Peyer's patch (tissue), 4 donors: Measurements from ENCODE around the gene ZDHHC17. TPM values are rescaled to one million over a fixed set of nuclear protein-coding genes. Genes with fewer than 3 reads are reported as not detected.

Source experiments
- DNase-seq, 3 donors: peaks; one replicate each; pipeline ENCODE4 v3.0.0-alpha.2; 2017 to 2019
- H3K27ac ChIP-seq, 4 donors: fragments of 200-600 bp; sonication (generic); one replicate each; pipeline ENCODE4 v1.5.1; 2016 to 2019
- H3K27me3 ChIP-seq, 2 donors: fragments of 200-600 bp; sonication (generic); one replicate each; pipeline ENCODE4 v1.5.1; 2019
- H3K36me3 ChIP-seq, 3 donors: fragments of 200-600 bp; sonication (generic); one replicate each; pipeline ENCODE4 v1.5.1; 2016 to 2019
- H3K4me1 ChIP-seq, 4 donors: fragments of 200-600 bp; sonication (generic); one replicate each; pipeline ENCODE4 v1.5.1; 2016 to 2019
- H3K4me3 ChIP-seq, 4 donors: fragments of 200-600 bp; sonication (generic); 1 replicate in 3 of 4; 2 replicates in 1 of 4; pipeline ENCODE4 v1.5.1; 2016 to 2019; ENCODE audit warnings: mild to moderate bottlenecking in 1 of 4
- H3K9me3 ChIP-seq, 4 donors: fragments of 200-600 bp; sonication (generic); one replicate each; pipeline ENCODE4 v1.5.1; 2016 to 2019; ENCODE audit warnings: mild to moderate bottlenecking in 1 of 4
- CTCF ChIP-seq, 6 experiments: fragments of 450-650 bp in 4 of 6; fragments of 200-600 bp in 2 of 6; sonication (generic) in 1 of 6; IDR thresholded peaks; one replicate each; pipeline ENCODE4 v1.5.1; 2017 to 2019; ENCODE audit warnings: antibody characterized with exemption in 6 of 6, mild to moderate bottlenecking in 3 of 6, moderate library complexity in 1 of 6
- POLR2A ChIP-seq, 2 donors: fragments of 450-650 bp; IDR thresholded peaks; one replicate each; pipeline ENCODE4 v1.5.1; 2017; ENCODE audit warnings: antibody characterized with exemption in 2 of 2, mild to moderate bottlenecking in 2 of 2, moderate library complexity in 2 of 2
- total RNA-seq, 4 donors: library from RNA; depleted of rRNA; stranded (reverse); fragments of >200 nt; gene quantifications; one replicate each; pipeline ENCODE4 v1.1.0, GENCODE V29; 2016

ZDHHC17 gene
- total RNA-seq, 4 donors from 2014 or later: 14.7 to 88.3 (median 32.5) TPM

- H3K27ac ChIP-seq: no peak overlapping the region
- H3K4me1 ChIP-seq: no peaks in the 10 kb centered on the region
- no peaks in the 10 kb centered on the region for H3K9me3 ChIP-seq
- DNase-seq: no peak
- H3K27me3 ChIP-seq: no peaks in the 10 kb centered on the region
- no peak for TF ChIP-seq CTCF (IDR thresholded peaks at IDR 0.05)
- no peak for TF ChIP-seq POLR2A (IDR thresholded peaks at IDR 0.05)
- H3K36me3 ChIP-seq: no peaks in the 10 kb centered on the region
- no peak overlapping the region for H3K4me3 ChIP-seq
These were observed 107.2 kb downstream of the ZDHHC17 start for GRCh38 chr12:76871082-76871481.

- no peak overlapping the region for H3K27ac ChIP-seq
- H3K9me3 ChIP-seq: no peaks in the 10 kb centered on the region
- H3K4me3 ChIP-seq: no peak overlapping the region
- H3K36me3 ChIP-seq: no peaks in the 10 kb centered on the region
- H3K4me1 ChIP-seq: no peaks in the 10 kb centered on the region
- no peaks in the 10 kb centered on the region for H3K27me3 ChIP-seq
- no peak for DNase-seq
- TF ChIP-seq POLR2A (IDR thresholded peaks at IDR 0.05) (no peak), CTCF (IDR thresholded peaks at IDR 0.05) (no peak)
These were observed 107.8 kb downstream of the ZDHHC17 start for GRCh38 chr12:76871742-76872141.

GRCh38 chr12:76872415-76872814 is 108.5 kb downstream of the ZDHHC17 start:
- Histone ChIP-seq H3K36me3 (no peaks in the 10 kb centered on the region), H3K27ac (no peak overlapping the region), H3K27me3 (no peaks in the 10 kb centered on the region), H3K4me3 (no peak overlapping the region), H3K9me3 (no peaks in the 10 kb centered on the region), H3K4me1 (no peaks in the 10 kb centered on the region)
- TF ChIP-seq CTCF (IDR thresholded peaks at IDR 0.05) (no peak), POLR2A (IDR thresholded peaks at IDR 0.05) (no peak)
- DNase-seq: no peak

- no peak overlapping the region for H3K4me3 ChIP-seq
- H3K9me3 ChIP-seq: no peaks in the 10 kb centered on the region
- no peak for DNase-seq
- TF ChIP-seq POLR2A (IDR thresholded peaks at IDR 0.05) (no peak), CTCF (IDR thresholded peaks at IDR 0.05) (no peak)
- H3K4me1 ChIP-seq: peaks cover 0 to 3% (median 0%) of the 10 kb centered on the region in 4 donors
- no peaks in the 10 kb centered on the region for H3K27me3 ChIP-seq
- H3K36me3 ChIP-seq: no peaks in the 10 kb centered on the region
- H3K27ac ChIP-seq: no peak overlapping the region
These were observed 110.1 kb downstream of the ZDHHC17 start for GRCh38 chr12:76874027-76874426.

GRCh38 chr12:76874491-76875190 is 110.7 kb downstream of the ZDHHC17 start:
- Histone ChIP-seq H3K36me3 (no peaks in the 10 kb centered on the region), H3K4me1 (peaks cover 0 to 3% (median 0%) of the 10 kb centered on the region in 4 donors), H3K4me3 (no peak overlapping the region), H3K9me3 (no peaks in the 10 kb centered on the region), H3K27me3 (no peaks in the 10 kb centered on the region), H3K27ac (no peak overlapping the region)
- no peak for DNase-seq
- TF ChIP-seq CTCF (IDR thresholded peaks at IDR 0.05) (no peak), POLR2A (IDR thresholded peaks at IDR 0.05) (no peak)
